Lower leg skin (tissue), 4 donors: ENCODE measurements around the gene STXBP6. TPM values are rescaled to one million over a fixed set of nuclear protein-coding genes. Genes with fewer than 3 reads are reported as not detected.

ENCODE experiments used
- DNase-seq, 2 donors: peaks; one replicate each; pipeline ENCODE4 v3.0.0-alpha.2; 2019; ENCODE audit warnings: low spot score in 2 of 2
- H3K4me3 ChIP-seq: fragments of 200-600 bp; sonication (generic); 2 replicates; pipeline ENCODE4 v1.5.1; 2017; ENCODE audit warnings: mild to moderate bottlenecking, low read depth; ENCODE audit not compliant: poor library complexity, severe bottlenecking
- POLR2A ChIP-seq, 2 donors: fragments of 450-650 bp; IDR thresholded peaks; one replicate each; pipeline ENCODE4 v1.6.1; 2016 to 2017; ENCODE audit warnings: antibody characterized with exemption in 2 of 2, mild to moderate bottlenecking in 1 of 2, moderate library complexity in 1 of 2
- WGBS, 2 donors: methylation state at CpG; one replicate each; pipeline ENCODE4 v1.1.5; 2018; 5-methylcytosine and 5-hydroxymethylcytosine counted together
- intact Hi-C: fragments of 100-400 bp; cut with DNase I; formaldehyde crosslinking; loops from one replicate; pipeline ENCODE4 v1.15.0; 2023; ENCODE audit warnings: low total_unique reads
- total RNA-seq, 4 donors: library from RNA; depleted of rRNA; stranded (reverse); fragments of >200 nt; gene quantifications; one replicate each; pipeline ENCODE4 v1.1.0, GENCODE V29; 2016
- TF ChIP-seq, protein P1 (sequence below), 3 donors: fragments of 450-650 bp; IDR thresholded peaks; one replicate each; pipeline ENCODE4 v1.5.1; 2016; ENCODE audit warnings: antibody characterized with exemption in 3 of 3, mild to moderate bottlenecking in 3 of 3, moderate library complexity in 2 of 3

STXBP6 gene
- total RNA-seq, 4 donors from 2014 or later, result 24.6 to 49.3 (median 36.9) TPM

DNA sequence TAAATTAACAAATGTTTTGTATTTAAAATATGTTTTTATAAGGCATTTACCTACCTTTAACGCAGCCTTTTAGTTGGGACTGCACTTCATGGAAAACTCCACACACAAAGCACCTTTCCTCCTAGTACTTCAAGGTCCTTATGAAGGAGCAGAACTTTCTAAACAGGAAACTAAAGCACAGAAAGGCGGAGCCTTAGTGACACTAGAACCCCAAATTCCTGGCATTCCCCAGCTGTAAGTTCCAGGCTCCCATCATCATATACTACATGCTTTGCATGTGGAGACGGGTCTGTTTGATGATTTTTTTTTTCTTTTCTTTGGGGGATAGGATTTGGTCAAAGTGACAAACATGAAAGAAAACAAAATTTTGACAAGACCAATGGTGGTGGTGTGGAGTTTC lies 39.5 kb downstream of the STXBP6 start:
- no peak for DNase-seq
- H3K4me3 ChIP-seq, result no peak overlapping the region
- WGBS, 2 donors, result 71 to 83% methylated on average over 3 of the region's 3 CpGs
- intact Hi-C loops, result no loop called here
- TF ChIP-seq, protein P1, sequence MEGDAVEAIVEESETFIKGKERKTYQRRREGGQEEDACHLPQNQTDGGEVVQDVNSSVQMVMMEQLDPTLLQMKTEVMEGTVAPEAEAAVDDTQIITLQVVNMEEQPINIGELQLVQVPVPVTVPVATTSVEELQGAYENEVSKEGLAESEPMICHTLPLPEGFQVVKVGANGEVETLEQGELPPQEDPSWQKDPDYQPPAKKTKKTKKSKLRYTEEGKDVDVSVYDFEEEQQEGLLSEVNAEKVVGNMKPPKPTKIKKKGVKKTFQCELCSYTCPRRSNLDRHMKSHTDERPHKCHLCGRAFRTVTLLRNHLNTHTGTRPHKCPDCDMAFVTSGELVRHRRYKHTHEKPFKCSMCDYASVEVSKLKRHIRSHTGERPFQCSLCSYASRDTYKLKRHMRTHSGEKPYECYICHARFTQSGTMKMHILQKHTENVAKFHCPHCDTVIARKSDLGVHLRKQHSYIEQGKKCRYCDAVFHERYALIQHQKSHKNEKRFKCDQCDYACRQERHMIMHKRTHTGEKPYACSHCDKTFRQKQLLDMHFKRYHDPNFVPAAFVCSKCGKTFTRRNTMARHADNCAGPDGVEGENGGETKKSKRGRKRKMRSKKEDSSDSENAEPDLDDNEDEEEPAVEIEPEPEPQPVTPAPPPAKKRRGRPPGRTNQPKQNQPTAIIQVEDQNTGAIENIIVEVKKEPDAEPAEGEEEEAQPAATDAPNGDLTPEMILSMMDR (IDR thresholded peaks at IDR 0.05), result no peak
- TF ChIP-seq POLR2A (IDR thresholded peaks at IDR 0.05), result no peak

DNA sequence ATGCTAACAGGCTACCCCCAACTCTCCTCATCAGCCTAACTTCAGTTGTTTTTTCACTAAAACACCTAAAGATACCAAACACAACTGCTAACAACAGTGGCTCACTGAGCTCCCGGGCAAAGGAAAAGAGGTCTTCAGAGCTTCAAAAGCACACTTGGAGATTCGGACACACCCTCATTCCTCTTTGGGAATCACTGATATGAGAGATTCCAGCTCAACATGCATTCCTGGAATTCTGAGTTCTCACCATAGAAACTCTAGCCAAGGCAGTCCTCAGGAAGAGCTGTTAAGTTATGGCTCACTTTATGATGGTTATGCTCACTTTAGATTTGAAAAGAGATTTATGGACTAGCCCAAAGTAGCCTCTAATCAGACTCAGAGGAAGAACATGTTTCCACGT lies 40.1 kb downstream of the STXBP6 start:
- intact Hi-C loops, result no loop called here
- 45% methylated on average over 3 of the region's 3 CpGs for WGBS, 2 donors
- no peak for DNase-seq
- no peak overlapping the region for H3K4me3 ChIP-seq
- TF ChIP-seq, protein P1 (IDR thresholded peaks at IDR 0.05), result no peak
- TF ChIP-seq POLR2A (IDR thresholded peaks at IDR 0.05), result no peak

DNA sequence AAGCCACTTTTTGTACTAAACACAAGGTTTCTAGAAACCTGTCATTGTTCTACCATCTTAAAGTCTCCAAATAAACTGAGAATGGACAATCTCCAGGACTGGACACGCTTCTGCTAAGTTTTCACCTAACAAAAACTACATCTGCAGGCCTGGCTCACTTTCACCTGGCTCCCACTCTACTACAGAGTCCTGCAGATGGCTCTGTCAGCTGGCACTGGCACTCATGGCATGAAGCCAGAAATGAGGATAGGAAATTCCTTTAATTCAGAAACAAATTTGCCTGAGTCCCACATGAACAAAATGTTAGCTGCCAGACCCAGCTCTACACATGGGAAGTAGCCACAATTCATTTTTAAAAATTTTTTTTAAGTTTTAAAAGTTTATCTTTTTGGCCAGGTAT lies 42.1 kb downstream of the STXBP6 start:
- TF ChIP-seq, protein P1 (IDR thresholded peaks at IDR 0.05), result no peak
- no peak for TF ChIP-seq POLR2A (IDR thresholded peaks at IDR 0.05)
- H3K4me3 ChIP-seq, result no peak overlapping the region
- no peak for DNase-seq
- intact Hi-C loops, result no loop called here
- WGBS, 2 donors, result 74 to 88% methylated on average over 1 of the region's 1 CpG

DNA sequence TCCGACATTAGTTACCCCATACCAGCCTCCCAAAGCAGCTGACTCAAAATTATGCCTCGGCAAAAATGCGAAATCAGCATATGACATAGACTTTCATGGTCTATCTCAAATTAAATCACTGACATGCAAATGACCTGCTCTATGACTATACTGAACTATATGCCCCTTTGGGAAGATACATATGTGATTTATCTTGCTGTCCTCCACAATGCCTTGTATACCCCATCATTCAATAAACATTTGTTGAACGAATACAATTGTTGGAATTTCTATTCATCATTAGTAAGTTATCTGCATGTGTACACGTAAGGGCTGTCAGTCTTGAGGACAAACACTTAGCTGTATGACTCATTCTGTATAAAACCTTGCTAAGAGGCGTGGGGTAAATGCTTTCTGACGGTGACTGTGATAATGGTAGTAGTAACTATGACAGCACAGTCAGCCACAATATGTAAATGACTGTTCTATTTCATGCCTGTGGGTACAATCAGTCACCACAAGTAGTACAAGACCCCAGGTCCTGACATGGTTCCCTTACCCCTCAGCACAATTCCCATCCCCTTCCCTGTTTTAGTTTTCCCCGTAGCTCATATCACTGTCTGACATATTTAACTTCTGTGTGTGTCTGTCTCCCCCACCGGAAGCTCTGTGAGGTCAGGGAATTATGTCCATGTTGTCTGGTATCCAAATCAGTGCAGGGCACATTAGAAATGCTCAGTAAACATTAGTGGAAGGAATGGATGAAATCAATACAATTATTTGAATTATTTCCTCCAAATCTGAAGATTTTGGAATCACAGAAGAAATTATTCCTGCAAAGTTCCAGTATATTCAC lies 42.8 kb downstream of the STXBP6 start:
- no peak for DNase-seq
- H3K4me3 ChIP-seq, result no peak overlapping the region
- 66 to 76% methylated on average over 9 of the region's 9 CpGs for WGBS, 2 donors
- intact Hi-C loops, result no loop called here
- TF ChIP-seq, protein P1 (IDR thresholded peaks at IDR 0.05), result no peak
- no peak for TF ChIP-seq POLR2A (IDR thresholded peaks at IDR 0.05)

DNA sequence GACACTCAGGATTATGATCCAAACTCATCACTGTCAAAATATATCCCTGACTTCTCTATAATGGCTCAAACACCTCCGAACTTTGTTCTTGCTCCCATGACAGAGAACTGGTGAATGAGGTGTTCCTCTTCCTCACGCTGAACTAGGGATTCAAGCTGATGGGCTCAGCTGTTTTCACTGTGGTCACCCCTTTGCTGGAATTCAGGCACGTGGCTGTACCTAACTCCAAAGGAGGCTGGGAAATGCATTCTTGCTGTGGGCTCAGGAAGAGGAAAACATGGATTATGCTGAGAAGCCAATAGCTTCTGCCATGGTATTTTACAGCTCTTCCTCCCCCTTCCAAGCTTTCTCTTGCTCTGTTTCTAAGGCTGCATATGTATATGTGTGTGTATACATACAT lies 43.9 kb downstream of the STXBP6 start:
- no peak overlapping the region for H3K4me3 ChIP-seq
- 87 to 94% methylated on average over 3 of the region's 3 CpGs for WGBS, 2 donors
- intact Hi-C loops, result no loop called here
- TF ChIP-seq POLR2A (IDR thresholded peaks at IDR 0.05), result no peak
- TF ChIP-seq, protein P1 (IDR thresholded peaks at IDR 0.05), result no peak
- no peak for DNase-seq
